Sigmoid colon (tissue), 7 donors: Measurements from ENCODE around the gene SERHL2. TPM values are rescaled to one million over a fixed set of nuclear protein-coding genes. Genes with fewer than 3 reads are reported as not detected.
A peak's percentile ranks its signal among the peaks of the same experiment; 100 is the strongest.
"Not testable (repeated sequence)": the region's sequence is repeated elsewhere in the genome, so short reads cannot be mapped to it uniquely, and the experiment has no call there.

Experiments
- DNase-seq: peaks from one replicate; pipeline ENCODE4 v3.0.0-alpha.2; 2019
- H3K27ac ChIP-seq, 4 donors: fragments of 200-600 bp; sonication (generic); one replicate each; pipeline ENCODE4 v1.5.1; 2016 to 2019; ENCODE audit warnings: mild to moderate bottlenecking in 1 of 4
- H3K27me3 ChIP-seq, 3 donors: fragments of 200-600 bp; sonication (generic); one replicate each; pipeline ENCODE4 v1.5.1; 2019; ENCODE audit warnings: mild to moderate bottlenecking in 1 of 3
- H3K36me3 ChIP-seq, 4 donors: fragments of 200-600 bp; sonication (generic); one replicate each; pipeline ENCODE4 v1.5.1; 2016 to 2019
- H3K4me1 ChIP-seq, 4 donors: fragments of 200-600 bp; sonication (generic); one replicate each; pipeline ENCODE4 v1.5.1; 2017 to 2019
- H3K4me3 ChIP-seq, 4 donors: fragments of 200-600 bp; sonication (generic); one replicate each; pipeline ENCODE4 v1.5.1; 2017 to 2019; ENCODE audit warnings: mild to moderate bottlenecking in 2 of 4, moderate library complexity in 1 of 4
- H3K9me3 ChIP-seq, 4 donors: fragments of 200-600 bp in 3 of 4; sonication (generic) in 3 of 4; one replicate each; pipeline versions ENCODE4 v1.5.1 to v1.6.1; 2013 to 2019
- EP300 ChIP-seq, 4 donors: sonication (generic); formaldehyde crosslinking; IDR thresholded peaks; one replicate each; pipeline ENCODE4 v1.6.1; 2017; ENCODE audit warnings: antibody characterized with exemption in 4 of 4
- POLR2A ChIP-seq, 2 donors: fragments of 450-650 bp; IDR thresholded peaks; one replicate each; pipeline ENCODE4 v1.6.1; 2016; ENCODE audit warnings: antibody characterized with exemption in 2 of 2, mild to moderate bottlenecking in 2 of 2, moderate library complexity in 2 of 2
- POLR2AphosphoS5 ChIP-seq, 4 donors: sonication (generic); formaldehyde crosslinking; IDR thresholded peaks; one replicate each; pipeline ENCODE4 v1.6.1; 2017; ENCODE audit warnings: antibody characterized with exemption in 4 of 4
- WGBS, 2 donors: extraction: QIAGEN DNeasy Blood & Tissue Kit; methylation state at CpG; one replicate each; pipeline ENCODE4 v1.1.7; 2013; 5-methylcytosine and 5-hydroxymethylcytosine counted together
- intact Hi-C: fragments of 100-400 bp; cut with DNase I; formaldehyde crosslinking; loops from one replicate; pipeline ENCODE4 v1.15.1; 2023
- polyA plus RNA-seq, 3 donors: library from polyadenylated mRNA; stranded (reverse); fragments of 200-250 nt; gene quantifications; one replicate each; pipeline ENCODE4 v1.2.3, GENCODE V29; 2013
- total RNA-seq, 4 donors: library from RNA; depleted of rRNA; stranded (reverse); fragments of >200 nt; gene quantifications; one replicate each; pipeline ENCODE4 v1.1.0, GENCODE V29; 2016
- TF ChIP-seq, protein P1 (sequence below), 4 experiments: fragments of 450-650 bp in 3 of 4; fragments of 200-600 bp in 1 of 4; IDR thresholded peaks; one replicate each; pipeline ENCODE4 v1.5.1; 2016 to 2019; ENCODE audit warnings: antibody characterized with exemption in 4 of 4, mild to moderate bottlenecking in 3 of 4, moderate library complexity in 2 of 4
- donor health status: healthy with polysubstance abuse.
- donor health status: Bipolar disorder and iron deficiency.
- donor health status: healthy.

Gene SERHL2
- total and polyA plus RNA-seq, 7 donors: 0.92 to 6.1 (median 2.8) TPM

- intact Hi-C loops: no loop called here
- H3K9me3 ChIP-seq: no peaks in the 10 kb centered on the region
- no peaks in the 10 kb centered on the region for H3K4me1 ChIP-seq
- 86 to 91% methylated on average over 8 of the region's 8 CpGs for WGBS, 2 donors
- H3K27ac ChIP-seq: no peak overlapping the region
- H3K27me3 ChIP-seq: no peaks in the 10 kb centered on the region
- TF ChIP-seq, protein P1, sequence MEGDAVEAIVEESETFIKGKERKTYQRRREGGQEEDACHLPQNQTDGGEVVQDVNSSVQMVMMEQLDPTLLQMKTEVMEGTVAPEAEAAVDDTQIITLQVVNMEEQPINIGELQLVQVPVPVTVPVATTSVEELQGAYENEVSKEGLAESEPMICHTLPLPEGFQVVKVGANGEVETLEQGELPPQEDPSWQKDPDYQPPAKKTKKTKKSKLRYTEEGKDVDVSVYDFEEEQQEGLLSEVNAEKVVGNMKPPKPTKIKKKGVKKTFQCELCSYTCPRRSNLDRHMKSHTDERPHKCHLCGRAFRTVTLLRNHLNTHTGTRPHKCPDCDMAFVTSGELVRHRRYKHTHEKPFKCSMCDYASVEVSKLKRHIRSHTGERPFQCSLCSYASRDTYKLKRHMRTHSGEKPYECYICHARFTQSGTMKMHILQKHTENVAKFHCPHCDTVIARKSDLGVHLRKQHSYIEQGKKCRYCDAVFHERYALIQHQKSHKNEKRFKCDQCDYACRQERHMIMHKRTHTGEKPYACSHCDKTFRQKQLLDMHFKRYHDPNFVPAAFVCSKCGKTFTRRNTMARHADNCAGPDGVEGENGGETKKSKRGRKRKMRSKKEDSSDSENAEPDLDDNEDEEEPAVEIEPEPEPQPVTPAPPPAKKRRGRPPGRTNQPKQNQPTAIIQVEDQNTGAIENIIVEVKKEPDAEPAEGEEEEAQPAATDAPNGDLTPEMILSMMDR (IDR thresholded peaks at IDR 0.05): no peak
- no peak for TF ChIP-seq EP300 (IDR thresholded peaks at IDR 0.05)
- TF ChIP-seq POLR2A (IDR thresholded peaks at IDR 0.05): no peak
- no peak for TF ChIP-seq POLR2AphosphoS5 (IDR thresholded peaks at IDR 0.05)
- DNase-seq: no peak
- no peak overlapping the region for H3K4me3 ChIP-seq
- H3K36me3 ChIP-seq: peaks cover 0 to 3% (median 0%) of the 10 kb centered on the region in 4 donors
Observed at GRCh38 chr22:42560381-42560780, 6.6 kb downstream of the SERHL2 start.

GRCh38 chr22:42560781-42561180 is 7.0 kb downstream of the SERHL2 start:
- Histone ChIP-seq H3K27ac (no peak overlapping the region), H3K36me3 (peaks cover 0 to 3% (median 0%) of the 10 kb centered on the region in 4 donors), H3K27me3 (no peaks in the 10 kb centered on the region), H3K4me1 (no peaks in the 10 kb centered on the region), H3K4me3 (no peak overlapping the region), H3K9me3 (no peaks in the 10 kb centered on the region)
- DNase-seq: no peak
- 69 to 83% methylated on average over 7 of the region's 7 CpGs for WGBS, 2 donors
- TF ChIP-seq, protein P1 (IDR thresholded peaks at IDR 0.05): peak in 2 of 4 experiments; percentile 22 to 28
- no peak for TF ChIP-seq POLR2A (IDR thresholded peaks at IDR 0.05)
- intact Hi-C loops: no loop called here

DNA sequence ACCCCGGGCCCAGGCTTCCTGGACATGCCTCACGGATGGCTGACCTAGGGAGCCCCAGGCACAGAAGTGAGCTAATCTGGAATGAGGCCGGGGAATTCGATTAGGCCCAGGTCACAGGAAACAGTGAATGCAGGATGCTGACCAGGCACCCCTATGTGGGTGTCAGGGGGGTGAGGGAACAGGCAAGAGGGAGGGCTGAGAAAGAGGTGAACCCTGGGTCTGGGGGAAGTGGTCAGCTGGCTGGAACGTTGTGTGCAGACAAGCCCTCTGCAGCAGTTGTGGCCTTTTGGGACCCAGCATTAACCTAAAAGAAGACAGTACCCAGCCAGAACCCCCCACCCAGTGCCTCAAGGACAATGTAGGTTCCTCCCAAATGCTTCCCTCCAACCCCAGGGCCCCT is 8.1 kb downstream of the SERHL2 start:
- Histone ChIP-seq H3K4me3 (no peak overlapping the region), H3K27ac (no peak overlapping the region), H3K27me3 (no peaks in the 10 kb centered on the region), H3K4me1 (no peaks in the 10 kb centered on the region), H3K36me3 (peaks cover 0 to 3% (median 0%) of the 10 kb centered on the region in 4 donors), H3K9me3 (no peaks in the 10 kb centered on the region)
- TF ChIP-seq POLR2A (IDR thresholded peaks at IDR 0.05) (no peak), POLR2AphosphoS5 (IDR thresholded peaks at IDR 0.05) (no peak), EP300 (IDR thresholded peaks at IDR 0.05) (no peak)
- TF ChIP-seq, protein P1 (IDR thresholded peaks at IDR 0.05): no peak
- intact Hi-C loops: no loop called here
- WGBS, 2 donors: 71% methylated on average over 5 of the region's 5 CpGs
- DNase-seq: no peak

DNA sequence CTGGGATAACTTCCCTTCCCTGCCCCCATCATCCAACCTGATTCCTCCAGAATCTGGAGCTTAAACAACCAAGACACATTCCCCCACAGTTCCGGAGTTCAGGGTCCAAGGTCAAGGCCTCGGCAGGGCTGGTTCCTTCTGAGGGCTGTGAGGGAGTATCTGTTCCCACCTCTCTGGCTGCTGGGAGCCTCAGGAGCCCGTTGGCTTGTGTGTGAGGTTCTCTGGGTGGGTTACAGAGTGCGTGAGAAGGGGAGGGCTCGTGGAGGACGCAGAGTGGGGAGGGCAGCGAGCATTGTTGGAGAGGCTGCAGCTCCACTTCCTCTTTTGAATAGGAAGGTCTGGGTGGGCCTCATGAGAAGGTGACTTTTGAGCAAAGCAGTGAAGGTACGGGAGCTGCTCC is 8.5 kb downstream of the SERHL2 start:
- H3K9me3 ChIP-seq: no peaks in the 10 kb centered on the region
- DNase-seq: no peak
- TF ChIP-seq POLR2A (IDR thresholded peaks at IDR 0.05) (no peak), EP300 (IDR thresholded peaks at IDR 0.05) (no peak), POLR2AphosphoS5 (IDR thresholded peaks at IDR 0.05) (no peak)
- TF ChIP-seq, protein P1 (IDR thresholded peaks at IDR 0.05): no peak
- H3K4me1 ChIP-seq: no peaks in the 10 kb centered on the region
- no peak overlapping the region for H3K4me3 ChIP-seq
- intact Hi-C loops: no loop called here
- no peaks in the 10 kb centered on the region for H3K27me3 ChIP-seq
- H3K27ac ChIP-seq: no peak overlapping the region
- WGBS, 2 donors: 41 to 42% methylated on average over 8 of the region's 8 CpGs
- peaks cover 0 to 3% (median 0%) of the 10 kb centered on the region in 4 donors for H3K36me3 ChIP-seq

GRCh38 chr22:42562684-42563083 is 8.9 kb downstream of the SERHL2 start:
- intact Hi-C loops: no loop called here
- no peaks in the 10 kb centered on the region for H3K4me1 ChIP-seq
- no peak for DNase-seq
- TF ChIP-seq POLR2AphosphoS5 (IDR thresholded peaks at IDR 0.05) (no peak), EP300 (IDR thresholded peaks at IDR 0.05) (no peak), POLR2A (IDR thresholded peaks at IDR 0.05) (no peak)
- TF ChIP-seq, protein P1 (IDR thresholded peaks at IDR 0.05): no peak
- H3K27me3 ChIP-seq: no peaks in the 10 kb centered on the region
- no peak overlapping the region for H3K4me3 ChIP-seq
- WGBS, 2 donors: 74 to 93% methylated on average over 2 of the region's 2 CpGs
- H3K9me3 ChIP-seq: no peaks in the 10 kb centered on the region
- H3K36me3 ChIP-seq: peaks cover 0 to 3% (median 0%) of the 10 kb centered on the region in 4 donors
- no peak overlapping the region for H3K27ac ChIP-seq

GRCh38 chr22:42563943-42564342 is 10.2 kb downstream of the SERHL2 start:
- 75 to 93% methylated on average over 3 of the region's 3 CpGs for WGBS, 2 donors
- H3K4me1 ChIP-seq, H3K4me3 ChIP-seq, H3K36me3 ChIP-seq, DNase-seq, H3K27ac ChIP-seq, H3K9me3 ChIP-seq, H3K27me3 ChIP-seq, intact Hi-C loops: not testable (repeated sequence)
